DMS153 treated with DMSO at 0.1 percent for 48 hours (cell line): ENCODE results near the gene CDT1.

Source experiments
- DNase-seq: peaks from one replicate; lab custom pipeline; 2025; ENCODE audit not compliant: unreplicated experiment; lab: John Stamatoyannopoulos, UW

Gene CDT1

DNA sequence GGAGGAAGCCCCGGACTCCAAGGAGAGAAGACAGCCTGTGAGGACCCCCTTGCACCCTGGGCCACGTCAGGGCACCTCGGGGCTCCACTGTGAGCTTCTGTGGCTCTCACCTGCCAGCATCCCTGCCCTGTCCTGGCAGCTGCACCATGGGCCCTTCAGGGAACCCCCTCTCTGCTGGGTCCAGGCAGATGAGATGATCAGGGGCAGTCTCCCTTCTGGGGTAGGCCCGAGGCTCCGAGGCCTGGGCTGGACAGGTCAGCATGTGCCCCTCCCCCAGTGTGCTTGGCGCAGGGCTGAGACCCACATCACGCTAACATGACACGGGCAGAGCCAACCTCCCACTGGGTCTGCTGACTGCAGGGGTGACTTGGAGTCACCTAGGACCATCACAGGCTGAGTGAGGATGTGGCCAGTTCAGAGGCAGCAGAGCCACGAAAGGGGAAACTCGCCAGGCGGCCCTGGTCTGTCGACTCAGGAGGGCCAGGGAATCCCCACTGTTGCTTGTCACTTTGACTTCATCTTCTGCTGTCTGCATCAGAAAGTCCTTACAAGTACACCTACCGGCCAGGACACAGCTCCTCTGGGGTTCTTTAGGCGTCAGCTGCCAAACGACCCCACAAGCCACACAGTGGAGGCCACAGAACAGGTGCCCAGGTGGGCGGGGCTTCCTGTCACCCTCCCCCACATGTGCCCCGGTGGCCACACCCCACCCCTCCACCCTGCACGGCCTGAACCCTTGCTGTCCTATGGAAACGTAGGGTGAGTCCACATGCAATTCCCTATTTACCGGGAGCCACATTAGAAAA lies 50.9 kb downstream of the CDT1 start:
- no peak for DNase-seq

- DNase-seq = no peak
Observed at GRCh38 chr16:88855176-88855575, 51.6 kb downstream of the CDT1 start.

DNA sequence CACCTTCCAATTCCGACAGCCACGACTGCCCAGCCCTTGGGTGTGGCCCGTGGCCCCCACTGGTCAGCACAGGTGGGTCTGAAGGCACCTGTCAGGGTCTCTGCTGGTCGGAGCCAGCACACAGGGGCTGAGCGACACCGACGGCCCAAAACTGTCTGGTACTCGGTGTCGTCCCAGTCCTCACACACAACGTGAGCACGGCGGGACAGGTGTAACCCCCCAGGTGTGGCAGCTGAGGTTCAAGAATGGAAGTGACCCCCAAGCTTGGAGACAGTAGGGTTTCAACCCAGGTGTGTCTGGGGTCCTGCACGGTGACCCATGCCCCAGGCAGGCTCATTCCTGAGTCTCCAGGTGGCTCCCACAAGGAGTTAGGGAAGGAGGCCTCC lies 52.1 kb downstream of the CDT1 start:
- no peak for DNase-seq

DNA sequence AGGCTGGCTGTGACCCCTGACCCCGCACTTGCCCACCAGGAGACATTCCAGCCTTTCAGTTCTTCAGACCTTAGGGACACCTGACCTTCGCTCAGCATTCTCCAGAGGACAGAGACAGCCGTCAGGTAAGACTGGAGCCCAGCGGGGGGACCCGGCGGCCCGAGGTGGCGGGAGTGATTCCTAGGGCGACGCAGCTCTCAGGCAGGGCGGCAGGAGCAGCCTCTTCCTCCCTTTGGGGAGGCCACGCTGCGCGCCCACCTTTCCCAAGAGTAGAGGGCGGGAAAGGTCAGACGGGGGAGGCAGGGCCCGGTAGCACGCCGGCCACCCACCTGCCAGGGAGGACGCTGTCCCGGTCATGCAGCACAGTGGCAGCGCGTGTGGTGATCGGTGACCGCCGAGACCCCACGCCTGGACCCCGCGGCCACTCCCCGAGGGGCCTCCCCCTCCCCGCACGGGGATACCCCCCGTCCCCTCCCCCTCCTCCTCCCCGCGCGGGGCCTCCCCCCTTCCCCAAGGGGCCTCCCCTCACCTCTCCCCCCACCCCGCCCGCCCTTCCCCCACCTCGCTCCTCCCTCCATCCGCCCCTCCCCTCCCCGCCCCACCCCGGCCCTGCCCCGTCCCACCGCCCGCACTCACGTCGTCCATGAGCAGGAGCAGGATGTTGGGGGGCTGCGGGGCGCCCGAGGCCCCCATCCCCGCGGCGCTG lies 52.7 kb downstream of the CDT1 start:
- DNase-seq = no peak

GRCh38 chr16:88856828-88857727 lies 53.5 kb downstream of the CDT1 start, which contains the start of the genes GALNS and TRAPPC2L:
Gene GALNS (minus strand): TSS chr16:88856947. CDS start chr16:88856877, 70 bp downstream.
Gene TRAPPC2L (plus strand): TSS chr16:88857127. CDS start chr16:88857151, 24 bp downstream.
- DNase-seq = peak; percentile 83

GRCh38 chr16:88857728-88858339 lies 54.2 kb downstream of the CDT1 start:
- DNase-seq = no peak
